Measurements from ENCODE around the gene DYNLT1.
A peak's percentile ranks its signal among the peaks of the same experiment; 100 is the strongest.
"Not testable (repeated sequence)": the region's sequence is repeated elsewhere in the genome, so short reads cannot be mapped to it uniquely, and the experiment has no call there.

The DYNLT1 gene

DNA sequence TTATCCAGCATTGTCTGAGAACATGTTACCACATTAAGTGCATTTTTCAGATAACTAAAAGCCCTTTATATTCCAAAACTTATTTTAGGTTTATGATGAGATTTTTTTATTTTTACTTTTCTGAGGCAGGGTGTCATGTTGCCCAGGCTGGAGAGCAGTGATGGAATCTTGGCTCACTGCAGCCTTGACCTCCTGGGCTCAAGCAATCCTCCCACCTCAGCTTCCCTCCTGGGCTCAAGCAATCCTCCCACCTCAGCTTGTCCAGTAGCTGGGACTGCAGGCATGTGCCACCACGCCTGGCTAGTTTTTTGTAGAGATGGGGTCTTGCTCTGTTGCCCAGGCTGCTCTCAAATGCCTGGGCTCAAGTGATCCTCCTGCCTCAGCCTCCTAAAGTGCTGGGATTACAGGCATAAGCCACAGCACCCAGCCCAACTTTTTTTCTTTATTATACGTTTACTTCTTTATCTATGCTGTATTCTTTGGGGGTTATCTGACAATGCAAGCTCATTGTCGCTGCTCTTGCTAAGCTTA is 6.2 kb downstream of the DYNLT1 start:
- no peak for DNase-seq (ENCODE audit: low spot score)
- TF ChIP-seq, protein P1, sequence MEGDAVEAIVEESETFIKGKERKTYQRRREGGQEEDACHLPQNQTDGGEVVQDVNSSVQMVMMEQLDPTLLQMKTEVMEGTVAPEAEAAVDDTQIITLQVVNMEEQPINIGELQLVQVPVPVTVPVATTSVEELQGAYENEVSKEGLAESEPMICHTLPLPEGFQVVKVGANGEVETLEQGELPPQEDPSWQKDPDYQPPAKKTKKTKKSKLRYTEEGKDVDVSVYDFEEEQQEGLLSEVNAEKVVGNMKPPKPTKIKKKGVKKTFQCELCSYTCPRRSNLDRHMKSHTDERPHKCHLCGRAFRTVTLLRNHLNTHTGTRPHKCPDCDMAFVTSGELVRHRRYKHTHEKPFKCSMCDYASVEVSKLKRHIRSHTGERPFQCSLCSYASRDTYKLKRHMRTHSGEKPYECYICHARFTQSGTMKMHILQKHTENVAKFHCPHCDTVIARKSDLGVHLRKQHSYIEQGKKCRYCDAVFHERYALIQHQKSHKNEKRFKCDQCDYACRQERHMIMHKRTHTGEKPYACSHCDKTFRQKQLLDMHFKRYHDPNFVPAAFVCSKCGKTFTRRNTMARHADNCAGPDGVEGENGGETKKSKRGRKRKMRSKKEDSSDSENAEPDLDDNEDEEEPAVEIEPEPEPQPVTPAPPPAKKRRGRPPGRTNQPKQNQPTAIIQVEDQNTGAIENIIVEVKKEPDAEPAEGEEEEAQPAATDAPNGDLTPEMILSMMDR (IDR thresholded peaks at IDR 0.05), result no peak
- Histone ChIP-seq H3K27ac (peak overlapping the region in 1 of 2 donors; percentile 9), H3K4me3 (no peak overlapping the region)

DNA sequence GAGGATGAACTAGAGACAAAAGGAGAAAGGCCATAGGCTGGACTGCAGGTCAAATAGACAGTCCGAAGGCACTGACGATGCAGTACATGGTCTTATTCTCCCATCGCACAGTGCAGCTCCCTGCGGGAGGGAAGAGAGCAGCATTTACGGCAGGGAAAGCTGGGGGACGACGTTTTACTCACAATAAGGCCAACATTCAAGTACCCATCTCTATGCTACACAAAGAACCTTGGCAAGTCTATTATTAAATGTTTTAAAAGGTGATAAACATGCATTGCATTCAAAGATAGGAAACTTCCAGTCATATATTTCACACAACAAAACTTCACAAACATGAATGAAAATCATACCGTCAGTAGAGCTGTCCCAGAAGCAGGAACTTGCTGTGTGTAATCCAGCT is 7.8 kb downstream of the DYNLT1 start:
- Histone ChIP-seq H3K27ac (no peak overlapping the region), H3K4me3 (no peak overlapping the region)
- no peak for DNase-seq (ENCODE audit: low spot score)
- TF ChIP-seq, protein P1 (IDR thresholded peaks at IDR 0.05), result no peak

DNA sequence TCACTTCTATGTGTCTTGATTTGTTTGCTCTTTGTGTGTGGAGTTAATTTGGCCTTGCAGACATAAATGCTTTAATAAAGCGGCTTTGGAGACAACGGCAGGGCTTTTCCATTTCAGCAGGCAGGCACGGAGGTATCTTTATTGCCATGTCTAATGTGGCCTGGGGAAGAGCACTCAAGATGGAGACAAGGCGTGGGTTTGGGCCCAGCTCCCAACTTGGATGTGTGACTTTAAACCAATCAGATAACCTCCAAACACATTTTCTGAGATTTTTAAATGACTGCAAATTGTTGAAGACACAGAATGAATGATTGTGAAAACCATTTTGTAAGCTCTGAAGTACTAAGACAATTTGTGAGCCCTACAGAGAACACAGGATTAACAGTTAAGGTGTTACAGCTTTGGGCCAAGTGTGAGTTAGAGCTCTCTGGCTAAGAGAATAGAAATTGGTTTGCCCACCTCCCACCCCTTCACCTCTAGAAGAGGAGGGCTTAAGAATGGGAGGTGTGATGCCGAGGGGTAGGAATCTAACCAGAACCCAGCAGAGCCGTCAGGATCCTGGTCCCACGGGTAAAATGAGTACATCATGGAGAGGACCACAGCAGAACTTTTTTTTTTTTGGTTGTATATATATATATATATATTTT is 9.0 kb downstream of the DYNLT1 start:
- TF ChIP-seq, protein P1 (IDR thresholded peaks at IDR 0.05), result no peak
- DNase-seq (ENCODE audit: low spot score), result no peak
- H3K27ac ChIP-seq, result no peak overlapping the region
- H3K4me3 ChIP-seq, result no peak overlapping the region

DNA sequence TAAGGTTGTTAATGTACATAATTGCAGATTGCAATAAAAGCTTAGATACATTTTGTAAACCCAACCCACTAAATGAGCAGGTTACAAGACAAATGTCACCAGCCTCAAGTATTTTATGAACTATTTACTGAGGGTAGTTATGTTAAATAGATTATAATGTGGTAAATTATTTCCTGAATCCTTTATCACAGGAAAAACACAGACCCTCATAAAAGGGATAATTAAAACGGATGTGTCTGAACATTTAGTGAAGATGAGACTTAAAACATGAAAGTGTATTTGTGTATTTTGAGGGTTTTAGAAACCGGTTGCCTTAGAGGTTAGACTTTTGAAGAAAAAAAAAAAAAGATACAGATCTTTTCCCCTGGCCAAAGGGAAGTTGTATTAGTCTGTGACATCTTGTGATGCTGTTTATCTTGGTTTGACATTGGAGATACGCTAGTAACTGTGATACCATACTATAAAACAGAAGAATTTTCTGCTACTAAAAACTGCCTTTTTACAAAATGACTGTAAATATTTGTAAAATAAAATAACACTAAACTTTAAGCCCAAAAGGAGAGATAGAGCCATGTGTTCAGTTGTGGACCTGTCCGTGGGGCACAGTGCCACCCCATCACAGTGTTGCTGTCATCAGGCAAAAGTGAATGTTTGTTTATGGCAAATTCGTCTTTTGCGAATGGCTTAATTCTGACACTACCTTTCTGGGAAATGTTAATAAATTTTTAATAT is 9.7 kb downstream of the DYNLT1 start:
- H3K4me3 ChIP-seq, result no peak overlapping the region
- no peak for DNase-seq (ENCODE audit: low spot score)
- TF ChIP-seq, protein P1 (IDR thresholded peaks at IDR 0.05), result no peak
- no peak overlapping the region for H3K27ac ChIP-seq

DNA sequence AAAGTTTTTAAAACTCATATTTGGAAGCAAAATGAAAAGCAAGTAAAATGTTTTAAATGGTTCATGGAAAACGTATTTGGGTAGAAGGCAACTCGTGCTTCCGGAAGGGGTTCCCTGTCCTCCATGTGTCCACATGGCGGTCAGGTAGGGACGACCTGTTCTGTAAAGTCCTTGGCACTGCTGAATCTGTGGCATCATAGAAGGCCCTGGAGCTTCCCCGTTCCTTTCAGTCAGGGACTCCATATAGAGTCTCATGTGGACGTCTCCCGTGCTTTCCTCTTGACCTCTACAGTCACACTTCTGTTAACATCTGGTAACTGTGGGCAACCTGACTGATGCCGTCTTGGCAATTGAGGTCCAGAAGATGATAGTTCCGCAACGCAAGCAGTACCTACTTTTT is 11.4 kb downstream of the DYNLT1 start:
- Histone ChIP-seq H3K4me3 (no peak overlapping the region), H3K27ac (peak overlapping the region in 1 of 2 donors; percentile 90)
- DNase-seq (ENCODE audit: low spot score), result no peak
- TF ChIP-seq, protein P1 (IDR thresholded peaks at IDR 0.05), result no peak

DNA sequence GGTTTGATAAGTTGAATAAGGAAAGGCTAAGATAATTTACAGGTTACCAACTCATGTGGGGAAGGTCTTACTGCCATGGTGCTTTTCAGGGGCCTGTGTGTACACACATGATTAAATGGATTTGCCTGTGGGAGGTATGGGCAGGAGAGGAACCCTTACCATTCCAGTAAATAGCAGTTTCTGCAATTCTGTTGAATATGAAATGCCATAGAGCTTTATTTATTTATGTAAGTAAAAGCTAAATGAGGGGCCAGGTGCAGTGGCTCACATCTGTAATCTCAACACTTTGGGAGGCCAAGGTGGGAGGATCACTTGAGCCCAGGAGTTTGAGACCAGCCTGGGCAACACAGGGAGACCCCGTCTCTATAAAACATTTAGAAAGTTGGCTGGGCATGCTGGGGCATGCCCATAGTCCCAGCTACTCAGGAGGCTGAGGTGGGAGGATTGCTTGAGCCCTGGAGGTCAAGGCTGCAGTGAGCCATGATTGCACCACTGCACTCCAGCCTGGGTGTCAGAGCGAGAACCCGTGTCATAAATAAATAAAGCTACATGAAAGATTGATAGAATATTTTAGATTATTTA is 11.9 kb downstream of the DYNLT1 start:
- Histone ChIP-seq H3K4me3 (peak overlapping the region; percentile 52), H3K27ac (peak overlapping the region; percentile 70 to 90)
- not testable (repeated sequence) for DNase-seq (ENCODE audit: low spot score)

DNA sequence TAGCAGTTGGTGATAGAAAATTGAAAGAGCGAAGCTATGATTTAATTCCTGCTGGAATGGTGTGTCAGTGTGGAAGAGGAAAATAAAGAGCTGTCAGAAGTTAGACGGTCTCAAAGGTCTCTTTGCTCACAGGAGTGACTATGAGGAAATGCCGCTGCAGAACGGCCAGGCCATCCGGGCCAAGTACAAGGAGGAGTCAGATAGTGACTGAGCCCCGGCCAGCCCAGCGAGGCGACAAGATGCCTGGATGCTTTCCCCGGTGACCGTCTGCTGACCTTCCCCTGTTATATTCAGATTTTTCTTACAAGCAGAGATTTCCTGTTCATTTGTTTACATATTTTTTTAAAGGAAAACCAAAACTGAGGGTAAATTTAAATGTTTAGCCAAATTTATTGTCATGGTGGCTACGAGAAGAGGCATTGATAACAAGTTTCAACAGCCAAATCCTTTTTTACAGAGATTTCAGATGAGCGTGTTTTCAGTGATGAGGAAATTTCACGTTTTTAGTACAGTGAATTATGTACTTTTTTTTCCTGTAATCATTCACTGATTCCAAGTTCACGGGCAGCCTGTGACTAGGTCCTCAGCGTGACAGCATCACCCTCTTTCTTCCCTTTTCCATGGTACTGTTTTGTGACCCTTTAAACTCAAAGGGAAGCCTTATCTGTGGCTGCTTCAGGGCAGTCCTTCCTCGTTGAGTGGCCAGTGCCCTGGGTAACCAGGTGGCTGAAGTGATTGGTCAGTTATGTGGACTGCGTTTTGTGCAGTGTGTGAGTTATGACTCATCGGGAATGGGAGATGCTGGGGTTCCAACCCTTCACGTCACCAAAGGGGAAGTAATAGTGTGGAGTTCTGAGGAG is 12.6 kb downstream of the DYNLT1 start:
- peak overlapping the region; percentile 70 to 90 for H3K27ac ChIP-seq

More for the DNA sequence above, 12.6 kb downstream of the DYNLT1 start:
- TF ChIP-seq, protein P1 (IDR thresholded peaks at IDR 0.05), result no peak
- peak overlapping the region; percentile 52 for H3K4me3 ChIP-seq
- peak; percentile 84 for DNase-seq (ENCODE audit: low spot score)
